ENCODE results near the gene ZBTB17. TPM values are rescaled to one million over a fixed set of nuclear protein-coding genes. Genes with fewer than 3 reads are reported as not detected.
A peak's percentile ranks its signal among the peaks of the same experiment; 100 is the strongest.
"Not testable (repeated sequence)": the region's sequence is repeated elsewhere in the genome, so short reads cannot be mapped to it uniquely, and the experiment has no call there.

Gene ZBTB17
- total RNA-seq, 1 experiment from 2014 or later: 46.3 TPM

DNA sequence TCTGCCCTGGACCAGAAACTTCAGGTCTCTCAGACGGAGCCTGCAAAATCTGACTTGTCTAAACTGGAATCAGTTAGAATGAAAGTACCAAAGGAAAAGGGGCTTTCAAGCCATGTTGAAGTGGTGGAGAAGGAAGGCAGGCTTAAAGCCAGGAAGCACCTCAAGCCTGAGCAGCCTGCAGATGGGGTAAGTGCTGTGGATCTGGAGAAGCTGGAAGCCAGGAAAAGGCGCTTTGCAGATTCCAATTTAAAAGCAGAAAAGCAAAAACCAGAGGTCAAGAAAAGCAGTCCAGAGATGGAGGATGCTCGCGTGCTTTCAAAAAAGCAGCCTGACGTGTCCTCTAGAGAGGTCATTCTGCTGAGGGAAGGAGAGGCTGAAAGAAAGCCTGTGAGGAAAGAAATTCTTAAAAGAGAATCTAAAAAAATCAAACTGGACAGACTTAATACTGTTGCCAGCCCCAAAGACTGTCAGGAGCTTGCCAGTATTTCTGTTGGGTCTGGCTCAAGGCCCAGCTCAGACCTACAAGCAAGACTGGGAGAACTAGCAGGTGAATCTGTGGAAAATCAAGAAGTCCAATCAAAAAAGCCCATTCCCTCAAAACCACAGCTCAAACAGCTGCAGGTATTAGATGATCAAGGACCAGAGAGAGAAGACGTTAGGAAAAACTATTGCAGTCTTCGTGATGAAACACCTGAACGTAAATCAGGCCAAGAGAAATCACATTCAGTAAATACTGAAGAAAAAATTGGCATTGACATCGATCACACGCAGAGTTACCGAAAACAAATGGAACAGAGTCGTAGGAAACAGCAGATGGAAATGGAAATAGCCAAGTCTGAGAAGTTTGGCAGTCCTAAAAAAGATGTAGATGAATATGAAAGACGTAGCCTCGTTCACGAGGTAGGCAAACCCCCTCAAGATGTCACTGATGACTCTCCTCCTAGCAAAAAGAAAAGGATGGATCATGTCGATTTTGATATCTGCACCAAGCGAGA is 46.6 kb downstream of the ZBTB17 start:
- CTCF ChIA-PET: interaction anchor here (0.6 to 0.7 kb wide), 2 partner anchors 20 to 56 kb away, joined by 3 to 5 read pairs; no protein-coding TSS in a partner anchor

DNA sequence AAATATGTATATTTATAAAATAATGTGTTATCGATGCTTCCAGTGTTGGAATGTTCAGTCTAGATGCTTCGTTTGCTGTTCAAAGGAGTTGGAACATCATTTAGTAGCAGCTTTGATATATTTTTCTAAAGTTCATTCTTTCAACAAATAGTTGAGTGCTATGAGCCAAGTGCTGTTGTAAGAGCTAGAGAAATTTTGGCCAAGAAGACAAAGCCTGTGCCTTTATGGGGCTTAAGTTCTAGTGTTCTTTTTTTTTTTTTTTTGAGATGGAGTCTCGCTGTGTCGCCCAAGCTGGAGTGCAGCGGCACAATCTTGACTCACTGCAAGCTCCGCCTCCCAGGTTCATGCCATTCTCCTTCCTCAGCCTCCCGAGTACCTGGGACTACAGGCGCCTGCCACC is 49.5 kb downstream of the ZBTB17 start:
- ChIA-PET CTCF (interaction anchor here (0.6 to 0.9 kb wide), 3 partner anchors 69 to 111 kb away, joined by 3 to 5 read pairs (median 3); no protein-coding TSS in a partner anchor), POLR2A (interaction anchor here (0.6 to 1.4 kb wide), 5 partner anchors 10 to 138 kb away, joined by 3 to 5 read pairs (median 3); partner anchors contain the start of gene SPEN)
- H3K4me3 Mint-ChIP-seq (ENCODE audit: unreplicated experiment); intact Hi-C loops (cut with micrococcal nuclease); H3K9me3 Mint-ChIP-seq (ENCODE audit: unreplicated experiment); H3K27me3 Mint-ChIP-seq (ENCODE audit: insufficient read depth, unreplicated experiment); H3K4me1 Mint-ChIP-seq (ENCODE audit: insufficient read depth, unreplicated experiment); DNase-seq (ENCODE audit: unreplicated experiment); BruUV-seq (replicated peaks); H3K27ac Mint-ChIP-seq (ENCODE audit: low read depth, unreplicated experiment): not testable (repeated sequence)
- peaks cover 81% of the 10 kb centered on the region for H3K36me3 Mint-ChIP-seq (ENCODE audit: insufficient read depth, unreplicated experiment)

More for the DNA sequence above, 46.6 kb downstream of the ZBTB17 start:
- intact Hi-C loops (cut with micrococcal nuclease): no loop called here
- no peaks in the 10 kb centered on the region for H3K9me3 Mint-ChIP-seq (ENCODE audit: unreplicated experiment)
- BruUV-seq (replicated peaks): no TSS peak
- no peaks in the 10 kb centered on the region for H3K4me1 Mint-ChIP-seq (ENCODE audit: insufficient read depth, unreplicated experiment)
- DNase-seq (ENCODE audit: unreplicated experiment): no peak
- no peaks in the 10 kb centered on the region for H3K27me3 Mint-ChIP-seq (ENCODE audit: insufficient read depth, unreplicated experiment)
- peaks cover 88% of the 10 kb centered on the region for H3K36me3 Mint-ChIP-seq (ENCODE audit: insufficient read depth, unreplicated experiment)
- TF ChIP-seq, protein P1, sequence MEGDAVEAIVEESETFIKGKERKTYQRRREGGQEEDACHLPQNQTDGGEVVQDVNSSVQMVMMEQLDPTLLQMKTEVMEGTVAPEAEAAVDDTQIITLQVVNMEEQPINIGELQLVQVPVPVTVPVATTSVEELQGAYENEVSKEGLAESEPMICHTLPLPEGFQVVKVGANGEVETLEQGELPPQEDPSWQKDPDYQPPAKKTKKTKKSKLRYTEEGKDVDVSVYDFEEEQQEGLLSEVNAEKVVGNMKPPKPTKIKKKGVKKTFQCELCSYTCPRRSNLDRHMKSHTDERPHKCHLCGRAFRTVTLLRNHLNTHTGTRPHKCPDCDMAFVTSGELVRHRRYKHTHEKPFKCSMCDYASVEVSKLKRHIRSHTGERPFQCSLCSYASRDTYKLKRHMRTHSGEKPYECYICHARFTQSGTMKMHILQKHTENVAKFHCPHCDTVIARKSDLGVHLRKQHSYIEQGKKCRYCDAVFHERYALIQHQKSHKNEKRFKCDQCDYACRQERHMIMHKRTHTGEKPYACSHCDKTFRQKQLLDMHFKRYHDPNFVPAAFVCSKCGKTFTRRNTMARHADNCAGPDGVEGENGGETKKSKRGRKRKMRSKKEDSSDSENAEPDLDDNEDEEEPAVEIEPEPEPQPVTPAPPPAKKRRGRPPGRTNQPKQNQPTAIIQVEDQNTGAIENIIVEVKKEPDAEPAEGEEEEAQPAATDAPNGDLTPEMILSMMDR (IDR thresholded peaks at IDR 0.05; ENCODE audit: unreplicated experiment): no peak
- POLR2A ChIA-PET: interaction anchor here (0.9 to 1.4 kb wide), 3 partner anchors 12 to 80 kb away, joined by 3 to 5 read pairs (median 4); no protein-coding TSS in a partner anchor
- no peak overlapping the region for H3K27ac Mint-ChIP-seq (ENCODE audit: low read depth, unreplicated experiment)
- no peak overlapping the region for H3K4me3 Mint-ChIP-seq (ENCODE audit: unreplicated experiment)

DNA sequence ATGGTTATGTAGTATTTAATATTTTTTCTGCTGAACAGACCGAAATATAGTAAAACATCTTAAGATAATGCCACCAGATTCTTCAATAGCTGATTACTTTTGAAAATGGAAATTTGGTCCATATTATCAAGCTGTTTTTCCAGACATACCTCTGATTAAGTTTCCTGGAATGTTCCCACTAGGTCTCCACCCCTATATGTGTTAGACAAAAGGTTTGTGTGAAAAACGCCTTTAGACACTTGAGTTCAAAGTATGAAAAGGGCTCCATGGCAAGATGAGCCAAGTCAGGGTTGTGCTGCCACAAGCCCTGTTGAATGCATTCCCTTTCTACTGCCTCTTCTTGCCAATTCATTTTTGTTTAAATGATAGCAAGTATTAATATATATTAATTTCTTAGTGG is 52.7 kb downstream of the ZBTB17 start:
- no peak overlapping the region for H3K27ac Mint-ChIP-seq (ENCODE audit: low read depth, unreplicated experiment)

DNA sequence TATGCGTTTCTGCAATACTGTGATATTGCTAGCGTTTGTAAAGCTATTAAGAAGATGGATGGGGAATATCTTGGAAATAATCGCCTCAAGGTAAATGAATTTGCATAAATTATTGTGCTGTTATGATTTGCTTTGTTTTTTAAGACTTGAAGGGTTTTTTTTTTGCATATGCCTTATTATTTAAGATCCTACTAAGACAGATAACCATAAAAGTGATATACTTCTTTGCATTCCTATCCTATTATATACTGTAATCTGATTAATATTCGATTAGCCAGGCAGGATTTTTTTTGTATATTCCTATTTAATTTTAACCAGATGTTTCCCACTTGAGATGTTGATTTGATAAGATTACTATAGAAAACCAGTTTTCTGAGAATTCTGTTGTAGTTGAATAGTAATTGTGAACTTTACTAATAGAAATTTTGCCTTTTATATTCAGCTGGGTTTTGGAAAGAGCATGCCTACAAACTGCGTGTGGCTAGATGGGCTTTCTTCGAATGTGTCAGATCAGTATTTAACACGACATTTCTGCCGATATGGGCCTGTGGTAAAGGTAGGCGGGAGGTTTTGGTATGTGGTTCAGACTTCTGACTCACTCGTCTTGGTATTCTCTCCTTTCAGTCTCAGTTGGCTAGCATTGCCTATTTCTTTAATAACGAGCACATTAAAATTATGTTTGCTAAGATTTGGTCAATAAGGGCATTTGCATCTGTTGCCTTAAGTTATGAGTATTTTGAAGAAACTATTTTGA is 56.8 kb downstream of the ZBTB17 start:
- peaks cover 73% of the 10 kb centered on the region for H3K36me3 Mint-ChIP-seq (ENCODE audit: insufficient read depth, unreplicated experiment)
- no TSS peak for BruUV-seq (replicated peaks)
- H3K27me3 Mint-ChIP-seq (ENCODE audit: insufficient read depth, unreplicated experiment): no peaks in the 10 kb centered on the region
- peak; percentile 79 for DNase-seq (ENCODE audit: unreplicated experiment)
- no peaks in the 10 kb centered on the region for H3K9me3 Mint-ChIP-seq (ENCODE audit: unreplicated experiment)
- ChIA-PET CTCF (interaction anchor here (0.8 to 1.0 kb wide), 2 partner anchors 89 to 104 kb away, joined by 3 to 6 read pairs; no protein-coding TSS in a partner anchor), POLR2A (interaction anchor here (0.7 to 6.4 kb wide), 9 partner anchors 10 to 131 kb away, joined by 3 to 37 read pairs (median 6); partner anchors contain the start of gene SPEN)
- peaks cover 23% of the 10 kb centered on the region for H3K4me1 Mint-ChIP-seq (ENCODE audit: insufficient read depth, unreplicated experiment)
- intact Hi-C loops (cut with micrococcal nuclease): loop anchor here (5.0 kb wide), 1 partner anchor 72 kb away; the partner anchor contains the start of gene SPEN
- peak overlapping the region; percentile 41 for H3K27ac Mint-ChIP-seq (ENCODE audit: low read depth, unreplicated experiment)
- peak overlapping the region; percentile 5 for H3K4me3 Mint-ChIP-seq (ENCODE audit: unreplicated experiment)
- TF ChIP-seq, protein P1 (IDR thresholded peaks at IDR 0.05; ENCODE audit: unreplicated experiment): no peak

More for the DNA sequence above, 52.7 kb downstream of the ZBTB17 start:
- Mint-ChIP-seq H3K36me3 (ENCODE audit: insufficient read depth, unreplicated experiment) (peaks cover 72% of the 10 kb centered on the region), H3K27me3 (ENCODE audit: insufficient read depth, unreplicated experiment) (no peaks in the 10 kb centered on the region), H3K9me3 (ENCODE audit: unreplicated experiment) (no peaks in the 10 kb centered on the region), H3K4me1 (ENCODE audit: insufficient read depth, unreplicated experiment) (peaks cover 11% of the 10 kb centered on the region), H3K4me3 (ENCODE audit: unreplicated experiment) (no peak overlapping the region)
- BruUV-seq (replicated peaks): no TSS peak
- intact Hi-C loops (cut with micrococcal nuclease): loop anchor here (5.0 kb wide), 1 partner anchor 91 kb away; no protein-coding TSS in a partner anchor
- peak; percentile 64 for DNase-seq (ENCODE audit: unreplicated experiment)
- TF ChIP-seq, protein P1 (IDR thresholded peaks at IDR 0.05; ENCODE audit: unreplicated experiment): no peak
- POLR2A ChIA-PET: interaction anchor here (0.6 to 4.1 kb wide), 20 partner anchors 9 to 159 kb away, joined by 3 to 26 read pairs (median 4); partner anchors contain the start of gene SPEN
- CTCF ChIA-PET: interaction anchor here (0.5 to 0.9 kb wide), 2 partner anchors 97 to 132 kb away, joined by 4 read pairs; no protein-coding TSS in a partner anchor
